ENCODE data around the gene FLCN. TPM values are rescaled to one million over a fixed set of nuclear protein-coding genes. Genes with fewer than 3 reads are reported as not detected.
"Not testable (repeated sequence)": the region's sequence is repeated elsewhere in the genome, so short reads cannot be mapped to it uniquely, and the experiment has no call there.

Gene FLCN
- total and polyA plus RNA-seq, 2 of the 13 experiments (the other 11 are each of a cell fraction or from before 2014, with no cell fraction given), result 16.6 to 24.9 TPM

DNA sequence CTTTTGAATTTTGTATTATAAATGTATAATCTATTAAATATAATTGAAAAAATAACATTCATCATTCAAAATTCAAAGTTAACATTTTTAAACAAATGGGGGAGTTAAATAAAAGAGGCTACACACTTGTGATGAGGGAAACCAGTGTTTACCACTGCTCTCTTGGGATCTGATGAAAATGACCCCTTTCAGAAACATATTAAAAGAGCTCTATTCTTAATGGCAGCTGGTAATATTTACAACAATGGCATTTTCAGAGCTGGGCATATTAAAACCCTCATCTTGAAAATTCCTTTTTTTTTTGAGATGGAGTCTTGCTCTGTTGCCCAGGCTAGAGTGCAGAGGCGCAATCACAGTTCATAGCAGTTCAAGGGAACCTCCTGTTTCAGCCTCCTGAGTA lies 19.3 kb upstream of the FLCN start:
- Histone ChIP-seq H4K20me1 (ENCODE audit: insufficient read depth, low read length) (no peaks in the 10 kb centered on the region), H3K4me2 (ENCODE audit: low read depth, low read length) (no peak overlapping the region), H3K4me1 (ENCODE audit: insufficient read depth, low read length) (no peaks in the 10 kb centered on the region), H3K9ac (ENCODE audit: insufficient read depth, low read depth, low read length) (no peak overlapping the region), H2AFZ (ENCODE audit: low read length) (no peak overlapping the region), H3K4me3 (replicated peaks in 1 of 3; ENCODE audit: insufficient read depth in 1 of 3, low read depth in 2 of 3, low read length in 3 of 3) (no peak overlapping the region), H3K27ac (ENCODE audit: extremely low read length, insufficient read depth, low read length) (no peak overlapping the region), H3K79me2 (ENCODE audit: insufficient read depth, low read length) (no peaks in the 10 kb centered on the region), H3K27me3 (ENCODE audit: control insufficient read depth in 1 of 2, insufficient read depth in 2 of 2, low read length in 2 of 2) (no peaks in the 10 kb centered on the region), H3K9me3 (ENCODE audit: low read length) (no peaks in the 10 kb centered on the region), H3K36me3 (replicated peaks in 1 of 2; ENCODE audit: control insufficient read depth in 1 of 2, insufficient read depth in 2 of 2, low read length in 2 of 2) (peaks cover 20 to 60% of the 10 kb centered on the region in 2 experiments)
- no peak for TF ChIP-seq EHMT2 (IDR thresholded peaks at IDR 0.05; ENCODE audit: borderline replicate concordance, low read depth, low read length)
- TF ChIP-seq ZNF225 (CRISPR knock-in tag; IDR thresholded peaks at IDR 0.05), result no peak
- TF ChIP-seq, protein P1, sequence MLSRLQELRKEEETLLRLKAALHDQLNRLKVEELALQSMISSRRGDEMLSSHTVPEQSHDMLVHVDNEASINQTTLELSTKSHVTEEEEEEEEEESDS (CRISPR knock-in tag; IDR thresholded peaks at IDR 0.05; ENCODE audit: borderline replicate concordance), result no peak
- no peak for TF ChIP-seq ZNF263 (CRISPR knock-in tag; IDR thresholded peaks at IDR 0.05)
- TF ChIP-seq SMYD3 (CRISPR knock-in tag; IDR thresholded peaks at IDR 0.05), result no peak
- no peak for TF ChIP-seq MXD4 (CRISPR knock-in tag; IDR thresholded peaks at IDR 0.05)
- TF ChIP-seq ZFAT (CRISPR knock-in tag; conservative IDR thresholded peaks at IDR 0.05), result no peak
- TF ChIP-seq ZNF44 (CRISPR knock-in tag; IDR thresholded peaks at IDR 0.05), result no peak
- no peak for TF ChIP-seq ZKSCAN8 (CRISPR knock-in tag; IDR thresholded peaks at IDR 0.05; ENCODE audit: borderline replicate concordance)
- TF ChIP-seq, protein P2, sequence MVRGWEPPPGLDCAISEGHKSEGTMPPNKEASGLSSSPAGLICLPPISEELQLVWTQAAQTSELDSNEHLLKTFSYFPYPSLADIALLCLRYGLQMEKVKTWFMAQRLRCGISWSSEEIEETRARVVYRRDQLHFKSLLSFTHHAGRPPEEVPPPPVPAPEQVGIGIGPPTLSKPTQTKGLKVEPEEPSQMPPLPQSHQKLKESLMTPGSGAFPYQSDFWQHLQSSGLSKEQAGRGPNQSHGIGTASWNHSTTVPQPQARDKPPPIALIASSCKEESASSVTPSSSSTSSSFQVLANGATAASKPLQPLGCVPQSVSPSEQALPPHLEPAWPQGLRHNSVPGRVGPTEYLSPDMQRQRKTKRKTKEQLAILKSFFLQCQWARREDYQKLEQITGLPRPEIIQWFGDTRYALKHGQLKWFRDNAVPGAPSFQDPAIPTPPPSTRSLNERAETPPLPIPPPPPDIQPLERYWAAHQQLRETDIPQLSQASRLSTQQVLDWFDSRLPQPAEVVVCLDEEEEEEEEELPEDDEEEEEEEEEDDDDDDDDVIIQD (CRISPR knock-in tag; IDR thresholded peaks at IDR 0.05; ENCODE audit: low read depth), result no peak
- no peak for TF ChIP-seq ZNF24 (IDR thresholded peaks at IDR 0.05)
- TF ChIP-seq ARHGAP35 (CRISPR knock-in tag; IDR thresholded peaks at IDR 0.05; ENCODE audit: borderline replicate concordance), result no peak
- no peak for TF ChIP-seq AGO1 (IDR thresholded peaks at IDR 0.05; ENCODE audit: low read depth, low read length, poor library complexity, severe bottlenecking)
- TF ChIP-seq, protein P3, sequence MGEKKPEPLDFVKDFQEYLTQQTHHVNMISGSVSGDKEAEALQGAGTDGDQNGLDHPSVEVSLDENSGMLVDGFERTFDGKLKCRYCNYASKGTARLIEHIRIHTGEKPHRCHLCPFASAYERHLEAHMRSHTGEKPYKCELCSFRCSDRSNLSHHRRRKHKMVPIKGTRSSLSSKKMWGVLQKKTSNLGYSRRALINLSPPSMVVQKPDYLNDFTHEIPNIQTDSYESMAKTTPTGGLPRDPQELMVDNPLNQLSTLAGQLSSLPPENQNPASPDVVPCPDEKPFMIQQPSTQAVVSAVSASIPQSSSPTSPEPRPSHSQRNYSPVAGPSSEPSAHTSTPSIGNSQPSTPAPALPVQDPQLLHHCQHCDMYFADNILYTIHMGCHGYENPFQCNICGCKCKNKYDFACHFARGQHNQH (CRISPR knock-in tag; IDR thresholded peaks at IDR 0.05), result no peak
- TF ChIP-seq ZBTB7A (CRISPR knock-in tag; IDR thresholded peaks at IDR 0.05), result no peak
- WGBS (ENCODE audit: low lambda C conversion rate), result 100% methylated on average over 1 of the region's 1 CpG
- no peak for FAIRE-seq
- ATAC-seq, result no peak
- BruUV-seq (replicated peaks), result no TSS peak
- intact Hi-C loops (cut with micrococcal nuclease; ENCODE audit: unreplicated experiment) (no loop called here), in situ Hi-C loops (cut with HindIII; ENCODE audit: extremely low pct_ligation_motif_present, low pct_unique_long_range_greater_than_20kb) (no loop called here)
- ChIA-PET CTCF (ENCODE audit: low intra/inter-chr PET ratio, low total read pairs) (no interaction called here), POLR2A (no interaction called here)
- no peak for DNase-seq (ENCODE audit: low spot score)

DNA sequence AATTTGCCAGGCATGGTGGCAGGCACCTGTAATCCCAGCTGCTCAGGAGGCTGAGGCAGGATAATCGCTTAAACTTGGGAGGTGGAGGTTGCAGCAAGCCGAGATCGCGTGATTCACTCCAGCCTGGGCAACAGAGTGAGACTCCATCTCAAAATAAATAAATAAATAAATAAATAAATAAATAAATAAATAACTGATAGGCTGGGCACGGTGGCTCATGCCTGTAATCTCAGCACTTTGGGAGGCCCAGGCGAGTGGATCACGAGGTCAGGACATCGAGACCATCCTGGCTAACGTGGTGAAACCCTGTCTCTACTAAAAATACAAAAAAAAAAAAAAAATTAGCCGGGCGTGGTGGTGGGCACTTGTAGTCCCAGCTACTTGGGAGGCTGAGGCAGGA lies 18.7 kb upstream of the FLCN start:
- DNase-seq (ENCODE audit: low spot score); H4K20me1 ChIP-seq (ENCODE audit: insufficient read depth, low read length); in situ Hi-C loops (cut with HindIII; ENCODE audit: extremely low pct_ligation_motif_present, low pct_unique_long_range_greater_than_20kb); H3K27ac ChIP-seq (ENCODE audit: extremely low read length, insufficient read depth, low read length); H3K4me1 ChIP-seq (ENCODE audit: insufficient read depth, low read length); POLR2A ChIA-PET; BruUV-seq (replicated peaks); H3K4me3 ChIP-seq (replicated peaks in 1 of 3; ENCODE audit: insufficient read depth in 1 of 3, low read depth in 2 of 3, low read length in 3 of 3); FAIRE-seq; CTCF ChIA-PET (ENCODE audit: low intra/inter-chr PET ratio, low total read pairs); H3K79me2 ChIP-seq (ENCODE audit: insufficient read depth, low read length); ATAC-seq; H3K27me3 ChIP-seq (ENCODE audit: control insufficient read depth in 1 of 2, insufficient read depth in 2 of 2, low read length in 2 of 2); H3K9ac ChIP-seq (ENCODE audit: insufficient read depth, low read depth, low read length); intact Hi-C loops (cut with micrococcal nuclease; ENCODE audit: unreplicated experiment); H2AFZ ChIP-seq (ENCODE audit: low read length); H3K9me3 ChIP-seq (ENCODE audit: low read length); H3K4me2 ChIP-seq (ENCODE audit: low read depth, low read length): not testable (repeated sequence)
- H3K36me3 ChIP-seq (replicated peaks in 1 of 2; ENCODE audit: control insufficient read depth in 1 of 2, insufficient read depth in 2 of 2, low read length in 2 of 2), result peaks cover 19 to 56% of the 10 kb centered on the region in 2 experiments
- WGBS (ENCODE audit: low lambda C conversion rate), result 95% methylated on average over 11 of the region's 11 CpGs
